Activated effector memory CD4-positive, alpha-beta T cell treated with anti-CD3 and anti-CD28 coated beads, Interleukin-2, amount 50 U/mL, for 16 hours (primary cell): Measurements from ENCODE around the gene OSGIN1.
"Not testable (repeated sequence)": the region's sequence is repeated elsewhere in the genome, so short reads cannot be mapped to it uniquely, and the experiment has no call there.

ENCODE experiments used
- DNase-seq: peaks from one replicate; pipeline ENCODE4 v3.0.0-alpha.2; 2020

The OSGIN1 gene

GRCh38 chr16:83926726-83927397 lies 26.2 kb upstream of the OSGIN1 start:
- peak; percentile 84 for DNase-seq

DNA sequence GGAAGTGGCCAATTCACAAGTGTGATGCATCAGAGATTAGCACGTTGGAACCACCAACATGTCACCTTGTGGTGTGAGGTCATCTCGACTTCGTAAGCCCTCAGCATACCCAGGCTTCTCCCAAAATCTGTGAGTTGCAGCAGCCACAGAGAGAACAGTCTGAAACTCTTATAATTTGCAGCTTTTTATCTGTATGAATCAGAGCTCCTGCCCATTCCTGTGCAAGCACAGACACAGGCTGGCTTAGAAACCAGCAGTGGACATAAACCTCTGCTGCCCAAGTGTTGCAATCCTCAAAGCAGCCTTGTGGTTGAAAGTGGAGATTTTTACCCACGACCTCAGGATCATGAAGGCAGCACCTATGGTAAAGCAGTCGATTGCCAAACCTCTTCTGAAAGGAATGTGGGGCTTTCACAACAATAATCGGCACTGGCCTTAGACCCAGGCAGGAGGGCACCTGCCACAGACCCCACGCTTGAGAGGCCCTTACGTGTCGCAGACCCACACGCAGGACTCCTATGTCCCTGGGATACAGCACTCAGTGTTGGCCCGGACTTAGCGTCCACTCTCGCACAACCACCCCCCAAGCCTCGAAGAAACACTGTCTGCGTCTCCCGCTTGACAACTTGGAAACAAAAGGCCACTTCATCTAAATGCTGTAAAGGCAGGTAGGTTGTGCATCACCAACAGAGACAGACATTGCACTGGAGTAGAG lies 24.5 kb upstream of the OSGIN1 start:
- DNase-seq = no peak

GRCh38 chr16:83929811-83930555 lies 23.1 kb upstream of the OSGIN1 start:
- no peak for DNase-seq

- DNase-seq = no peak
Measured at GRCh38 chr16:83930730-83931500, 22.1 kb upstream of the OSGIN1 start.

DNA sequence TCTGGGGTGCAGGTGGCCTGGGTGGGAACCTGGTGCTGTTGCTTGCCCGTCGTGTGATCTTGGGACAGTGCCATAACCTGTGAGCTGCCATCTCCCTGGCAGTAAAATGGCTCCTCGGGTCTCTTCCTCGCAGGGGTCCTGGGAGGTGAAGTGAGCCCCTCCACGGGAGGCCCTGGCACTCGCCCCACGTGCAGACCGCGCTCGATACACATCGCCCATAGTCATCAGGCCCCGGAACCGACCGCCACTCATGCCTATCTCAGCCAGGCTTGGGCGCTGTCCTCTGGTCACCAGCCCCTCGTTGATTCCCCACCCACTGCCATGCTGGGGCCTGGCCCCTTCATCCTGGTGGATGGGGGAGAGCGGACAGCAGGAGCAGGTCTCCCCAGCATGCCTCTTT lies 21.5 kb upstream of the OSGIN1 start:
- DNase-seq = no peak

- no peak for DNase-seq
Measured at GRCh38 chr16:83932304-83932703, 20.7 kb upstream of the OSGIN1 start.

DNA sequence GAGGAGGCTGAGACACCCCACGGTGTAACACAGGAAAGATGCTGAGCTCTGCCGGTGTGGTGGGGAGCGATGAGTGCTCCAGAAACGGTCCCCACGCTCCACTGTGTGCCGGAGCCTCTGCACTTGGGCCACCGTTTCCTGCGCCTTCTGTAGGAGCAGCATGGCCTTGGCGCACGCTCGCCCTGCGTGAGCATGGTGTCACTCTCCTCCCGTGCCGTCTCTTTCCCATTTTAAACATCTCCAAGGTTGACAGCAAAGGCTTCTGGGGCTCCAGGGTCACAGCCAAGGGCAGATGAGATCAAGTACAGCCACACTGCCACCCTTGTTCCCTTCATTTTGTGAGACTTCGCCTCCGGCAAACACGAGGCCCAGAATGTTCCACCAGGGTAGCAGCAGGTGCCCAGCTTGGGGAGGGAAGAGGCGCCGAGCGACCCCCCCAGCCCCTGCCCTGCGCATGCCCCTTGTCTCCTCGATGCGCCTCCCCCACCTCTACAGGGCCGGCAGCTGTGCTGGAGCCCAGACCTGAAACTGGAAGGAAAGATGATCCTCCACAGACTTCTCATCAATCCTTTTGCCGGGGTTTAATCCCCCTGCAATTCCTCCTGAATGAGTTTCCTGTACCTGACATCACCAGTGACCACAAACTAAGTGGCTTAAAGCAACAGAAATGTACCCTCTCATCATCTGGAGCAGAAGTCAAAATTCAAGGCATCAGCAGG lies 19.9 kb upstream of the OSGIN1 start:
- DNase-seq = no peak

GRCh38 chr16:83933885-83934683 lies 19.0 kb upstream of the OSGIN1 start:
- DNase-seq = no peak

GRCh38 chr16:83934684-83934977 lies 18.4 kb upstream of the OSGIN1 start:
- no peak for DNase-seq

DNA sequence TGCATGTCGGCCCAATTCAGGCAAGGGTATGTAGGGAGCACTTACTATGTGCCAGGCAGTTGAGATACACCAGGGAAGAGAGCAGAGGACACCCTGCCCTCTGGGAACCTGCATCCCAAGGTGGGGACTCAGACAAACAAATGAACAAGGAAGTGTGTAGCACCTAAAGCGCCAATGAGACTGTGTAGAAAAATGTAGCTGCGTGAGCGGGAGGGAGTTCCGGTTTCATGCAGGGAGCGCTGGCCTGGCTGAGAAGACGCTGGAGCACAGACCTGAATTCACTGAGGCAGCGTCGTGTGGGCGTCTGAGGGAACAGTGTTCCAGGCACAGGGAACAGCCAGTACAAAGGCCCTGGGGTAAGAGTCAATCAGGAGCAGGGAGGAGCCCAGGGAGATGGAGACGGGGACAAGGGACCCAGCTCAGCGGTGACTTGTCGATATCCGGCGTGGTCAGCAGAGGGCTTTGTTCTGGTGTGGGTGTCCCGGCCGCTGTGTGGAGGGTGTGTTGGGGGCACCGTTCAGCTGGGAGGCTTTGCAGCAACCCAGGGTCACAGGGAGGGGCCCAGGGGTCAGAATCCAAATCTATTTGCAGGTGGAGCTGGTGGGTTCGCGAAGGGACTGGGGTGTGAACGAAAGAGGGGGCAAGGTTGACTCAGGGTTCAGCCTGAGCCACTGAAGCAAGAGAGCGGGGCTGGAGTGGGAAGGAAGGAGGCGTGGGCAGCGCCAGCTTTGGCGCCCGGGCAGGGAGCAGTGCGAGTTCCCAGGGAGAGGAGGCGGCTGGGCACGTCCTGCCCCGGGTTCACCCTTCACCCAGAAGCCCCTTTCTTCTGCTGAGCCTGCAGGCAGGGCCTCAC lies 17.8 kb upstream of the OSGIN1 start:
- no peak for DNase-seq

DNA sequence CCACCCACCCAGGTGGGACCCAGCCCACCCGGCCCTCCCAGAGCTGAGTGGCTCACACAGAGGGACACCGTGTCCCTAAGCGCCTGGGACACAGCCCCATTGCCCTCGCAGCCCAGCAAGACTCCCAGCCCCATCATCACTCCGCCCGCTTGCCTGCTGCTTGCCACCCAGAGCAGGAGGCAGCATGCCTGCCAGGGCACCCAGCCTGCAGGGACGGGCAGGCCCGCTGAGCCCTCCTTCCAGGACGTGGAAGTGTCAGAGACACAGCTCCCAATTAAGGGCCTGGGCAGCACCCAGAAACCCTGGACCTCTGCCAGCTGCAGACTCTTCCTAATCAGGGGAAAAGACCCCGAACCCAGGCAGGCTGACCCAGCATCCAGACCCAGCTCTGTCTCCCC lies 17.2 kb upstream of the OSGIN1 start:
- DNase-seq = no peak

DNA sequence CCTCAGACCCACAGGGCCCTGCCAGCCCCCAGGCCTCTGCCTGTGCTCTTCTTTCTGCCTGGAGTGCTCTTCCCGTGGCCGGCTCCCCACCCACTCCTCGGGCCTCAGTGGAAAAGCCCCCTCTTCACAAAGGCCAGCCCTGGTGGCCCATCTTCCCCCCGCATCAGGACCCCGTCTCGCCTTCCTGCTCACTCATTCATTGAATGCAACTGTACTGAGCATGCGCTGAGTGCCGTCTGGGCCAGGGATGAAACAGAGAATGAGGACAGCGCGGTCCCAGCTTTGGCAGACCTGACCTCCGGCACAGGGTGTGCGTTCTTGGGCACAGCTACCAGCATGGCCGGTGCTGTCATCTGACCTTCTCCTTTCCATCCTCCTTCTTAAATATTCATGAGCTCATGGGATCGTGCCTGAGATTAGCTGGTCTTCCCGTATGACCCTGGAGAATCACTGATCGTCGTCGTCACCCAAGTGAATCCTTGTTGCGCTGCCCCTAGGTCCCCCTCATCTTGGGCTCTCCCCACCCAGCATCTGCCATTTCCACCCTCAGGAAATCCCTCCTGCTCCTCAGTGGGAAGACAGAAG lies 16.4 kb upstream of the OSGIN1 start:
- no peak for DNase-seq

DNA sequence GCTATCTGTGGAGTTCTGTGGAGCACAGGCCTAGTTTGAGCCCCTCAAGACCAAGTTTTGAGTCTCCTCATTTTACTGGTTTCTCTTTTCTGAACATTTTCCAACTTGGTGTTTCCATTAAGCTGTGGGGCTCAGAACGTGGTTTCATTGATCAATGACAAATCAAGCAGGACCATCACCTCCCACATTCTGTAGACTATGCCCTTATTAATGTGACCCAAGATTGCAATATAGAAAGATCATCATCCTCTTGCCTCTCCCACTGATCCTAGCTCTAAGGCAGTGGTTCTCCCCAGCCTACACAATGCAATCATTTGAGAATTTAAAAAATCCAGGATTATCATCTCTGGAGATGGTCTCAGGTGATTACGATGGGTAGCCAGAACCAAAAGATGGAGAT lies 15.8 kb upstream of the OSGIN1 start:
- DNase-seq = no peak

DNA sequence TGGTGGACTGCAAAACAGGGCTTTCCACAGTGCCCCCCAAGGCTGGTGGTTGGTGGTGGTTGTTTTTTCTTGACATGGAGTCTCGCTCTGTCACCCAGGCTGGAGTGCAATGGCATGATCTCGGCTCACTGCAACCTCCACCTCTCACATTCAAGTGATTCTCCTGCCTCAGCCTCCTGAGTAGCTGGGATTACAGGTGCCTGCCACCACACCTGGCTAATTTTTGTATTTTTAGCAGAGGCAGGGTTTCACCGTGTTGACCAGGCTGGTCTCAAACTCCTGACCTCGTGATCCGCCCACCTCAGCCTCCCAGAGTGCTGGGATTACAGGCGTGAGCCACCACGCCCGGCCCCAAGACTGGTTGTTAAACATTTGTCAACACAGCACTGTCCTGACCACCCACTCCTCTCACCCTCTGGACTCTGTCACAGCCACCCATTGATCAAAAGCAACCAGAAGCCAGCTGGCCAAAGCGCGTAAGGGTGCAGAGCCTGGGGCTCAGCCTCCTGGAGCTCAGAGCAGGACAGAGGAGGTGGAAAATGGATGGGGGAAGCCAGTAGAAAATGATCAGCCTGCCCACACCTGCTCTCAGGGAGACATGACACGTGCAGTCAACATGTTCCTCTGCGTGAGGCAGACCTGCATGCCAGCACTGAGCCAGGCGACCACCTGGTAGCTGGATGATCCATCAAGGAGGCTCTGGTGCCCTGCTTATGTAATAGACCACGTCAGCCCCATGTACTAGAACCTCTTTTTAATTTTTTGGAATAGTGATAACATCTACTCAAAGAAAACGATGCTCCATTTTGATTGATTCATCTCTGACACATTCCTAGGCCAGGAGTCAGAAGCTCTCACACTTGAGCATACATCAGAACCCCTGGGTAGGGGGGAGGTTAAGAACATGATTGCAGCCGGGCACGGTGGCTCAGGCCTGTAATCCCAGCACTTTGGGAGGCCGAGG lies 14.8 kb upstream of the OSGIN1 start:
- DNase-seq = no peak

DNA sequence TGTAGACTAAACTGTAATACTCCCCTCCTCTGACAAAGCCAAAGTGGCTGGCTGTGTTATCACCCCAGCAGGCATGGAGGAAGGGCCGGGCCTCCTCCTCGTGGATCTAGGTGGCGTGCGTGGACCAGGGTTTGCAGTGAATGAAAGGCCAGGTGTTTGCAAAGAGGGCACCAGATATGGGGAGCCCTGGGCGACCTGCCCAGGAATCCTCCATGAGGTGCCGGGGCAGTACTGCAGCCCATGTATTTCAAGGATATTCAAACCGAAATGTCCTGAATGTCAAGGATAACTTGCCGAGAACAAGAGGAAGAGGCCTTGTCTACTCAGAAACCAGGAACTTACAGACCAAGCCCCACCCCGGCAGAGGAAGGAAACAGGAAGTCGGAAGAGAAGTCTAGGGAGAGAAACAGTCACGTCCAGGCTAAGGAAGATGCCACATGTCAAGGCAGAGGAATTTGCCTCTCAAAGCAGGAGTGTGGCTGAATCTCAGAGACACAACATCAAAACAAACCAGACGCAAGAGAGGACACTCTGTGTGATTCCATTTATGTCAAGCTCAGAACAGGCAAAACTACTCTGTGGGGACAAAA lies 13.7 kb upstream of the OSGIN1 start:
- no peak for DNase-seq

DNA sequence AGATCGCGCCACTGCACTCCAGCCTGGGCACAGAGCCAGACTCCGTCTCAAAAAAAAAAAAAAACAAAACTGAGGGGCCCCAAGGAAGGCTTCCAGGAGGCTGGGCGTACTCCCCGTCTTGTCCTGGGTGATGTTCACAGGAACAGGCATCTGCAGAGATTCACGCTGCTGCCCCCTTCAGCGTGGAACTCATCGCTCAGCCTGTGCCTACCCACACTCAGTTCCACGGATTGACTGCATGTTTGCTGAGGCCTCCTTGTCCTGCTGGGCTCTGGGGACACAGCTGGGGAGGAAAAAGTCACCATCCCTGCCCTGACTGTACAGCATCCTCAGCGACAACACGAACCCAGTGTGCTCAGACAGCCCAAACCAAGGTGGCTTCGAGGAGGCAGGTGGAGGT lies 12.9 kb upstream of the OSGIN1 start:
- no peak for DNase-seq

- DNase-seq = no peak
Measured at GRCh38 chr16:83940630-83941378, 12.2 kb upstream of the OSGIN1 start.

- not testable (repeated sequence) for DNase-seq
Measured at GRCh38 chr16:83941546-83941945, 11.5 kb upstream of the OSGIN1 start.
